HepG2 (cell line): Measurements from ENCODE around the gene SLC25A44. TPM values are rescaled to one million over a fixed set of nuclear protein-coding genes. Genes with fewer than 3 reads are reported as not detected.

Experiments
- ATAC-seq: fragments of 200-7000 bp; cut with Tn5 transposase; 3 replicates; pipeline ENCODE4 v1.9.1; 2020; ENCODE audit warnings: mild to moderate bottlenecking, moderate library complexity
- BruUV-seq: library from RNA; stranded (reverse); fragments of 400-500 nt; replicated peaks from 2 replicates; lab custom pipeline; 2021; lab: Mats Ljungman, UMichigan
- CTCF ChIA-PET: fragments of 300-600 bp; formaldehyde crosslinking; extraction: SDS; loops from one replicate; lab custom pipeline; 2021; ENCODE audit warnings: low total read pairs, inconsistent platforms, low intra/inter-chr PET ratio; lab: Yijun Ruan, JAX
- POLR2A ChIA-PET: fragments of 350-600 bp; sonication (Branson Sonifier 250); formaldehyde crosslinking; loops from one replicate; lab custom pipeline; 2020; ENCODE audit warnings: antibody characterized with exemption, inconsistent platforms; lab: Yijun Ruan, JAX
- DNase-seq: peaks from one replicate; pipeline ENCODE4 v3.0.0-alpha.2; 2015; ENCODE audit warnings: low spot score
- FAIRE-seq: peaks from 3 replicates; lab custom pipeline; 2011; peaks lifted over from hg19 to GRCh38; lab: Jason Lieb, UNC
- H2AFZ ChIP-seq: one replicate; pipeline ENCODE4 v1.6.1; 2011; ENCODE audit warnings: low read length, inconsistent platforms
- H3K27ac ChIP-seq: fragments of 300-600 bp; 3 replicates; pipeline ENCODE4 v1.8.0; 2011; ENCODE audit warnings: mixed run types, mild to moderate bottlenecking, mixed read lengths, low read length, inconsistent platforms; ENCODE audit not compliant: insufficient read depth; ENCODE audit errors: extremely low read length
- H3K27me3 ChIP-seq, 2 experiments: fragments of 200-600 bp in 1 of 2; 2 replicates in 1 of 2; 3 replicates in 1 of 2; pipeline versions ENCODE4 v1.6.0 to v1.8.0; 2011; ENCODE audit warnings: low read length in 2 of 2, mild to moderate bottlenecking in 2 of 2, moderate library complexity in 2 of 2, inconsistent platforms in 1 of 2; ENCODE audit not compliant: insufficient read depth in 2 of 2, control insufficient read depth in 1 of 2
- H3K36me3 ChIP-seq, 2 experiments: fragments of 200-600 bp in 1 of 2; replicated peaks in 1 of 2; 2 replicates in 1 of 2; 3 replicates in 1 of 2; pipeline versions ENCODE4 v1.5.1 to v1.8.0; 2011; ENCODE audit warnings: low read length in 2 of 2, inconsistent platforms in 1 of 2; ENCODE audit not compliant: insufficient read depth in 2 of 2, control insufficient read depth in 1 of 2
- H3K4me1 ChIP-seq: 2 replicates; pipeline ENCODE4 v1.5.1; 2012; ENCODE audit warnings: low read length, inconsistent platforms; ENCODE audit not compliant: insufficient read depth
- H3K4me2 ChIP-seq: 2 replicates; pipeline ENCODE4 v1.6.0; 2011; ENCODE audit warnings: low read depth, low read length, inconsistent platforms
- H3K4me3 ChIP-seq, 3 experiments: fragments of 200-600 bp in 1 of 3; sonication (generic), shearing (Covaris generic) in 1 of 3; replicated peaks in 1 of 3; 2 replicates each; pipeline ENCODE4 v1.5.1; 2011 to 2016; ENCODE audit warnings: low read length in 3 of 3, inconsistent platforms in 2 of 3, low read depth in 2 of 3, mild to moderate bottlenecking in 2 of 3, control low read depth in 1 of 3, mixed read lengths in 1 of 3; ENCODE audit not compliant: insufficient read depth in 1 of 3
- H3K79me2 ChIP-seq: one replicate; pipeline ENCODE4 v1.6.1; 2011; ENCODE audit warnings: low read length, inconsistent platforms; ENCODE audit not compliant: insufficient read depth
- H3K9ac ChIP-seq: 2 replicates; pipeline ENCODE4 v1.6.0; 2011; ENCODE audit warnings: mild to moderate bottlenecking, low read depth, low read length, inconsistent platforms; ENCODE audit not compliant: insufficient read depth
- H3K9me3 ChIP-seq: 2 replicates; pipeline ENCODE4 v1.5.1; 2012; ENCODE audit warnings: mild to moderate bottlenecking, low read length
- H4K20me1 ChIP-seq: 2 replicates; pipeline ENCODE4 v1.6.0; 2011; ENCODE audit warnings: inconsistent platforms, mild to moderate bottlenecking, low read length, moderate library complexity; ENCODE audit not compliant: insufficient read depth
- RARA ChIP-seq: IDR thresholded peaks from 2 replicates; pipeline ENCODE4 v1.6.1; 2016; ENCODE audit warnings: missing genetic modification reagents, missing compliant biosample characterization
- SMAD1 ChIP-seq: sonication (generic); formaldehyde crosslinking; IDR thresholded peaks from 2 replicates; pipeline ENCODE4 v1.4.0; 2020; ENCODE audit warnings: missing genetic modification reagents, low read depth, mild to moderate bottlenecking, borderline replicate concordance
- ZNF331 ChIP-seq: sonication (generic); formaldehyde crosslinking; IDR thresholded peaks from 2 replicates; pipeline ENCODE4 v1.4.0; 2020; ENCODE audit warnings: missing genetic modification reagents
- ZNF430 ChIP-seq: sonication (generic); formaldehyde crosslinking; IDR thresholded peaks from 2 replicates; pipeline ENCODE4 v1.9.0; 2021; ENCODE audit warnings: mild to moderate bottlenecking, missing genetic modification reagents
- WGBS: methylation state at CpG from one replicate; pipeline ENCODE4 v1.1.6; 2017; ENCODE audit warnings: low lambda C conversion rate; 5-methylcytosine and 5-hydroxymethylcytosine counted together
- in situ Hi-C: cut with HindIII; loops from 2 replicates; pipeline ENCODE4 v1.10.0; 2017; ENCODE audit warnings: low pct_unique_long_range_greater_than_20kb; ENCODE audit not compliant: extremely low pct_ligation_motif_present
- intact Hi-C: fragments of 100-400 bp; cut with micrococcal nuclease; formaldehyde crosslinking; loops from one replicate; pipeline ENCODE4 v1.10.0; 2022; ENCODE audit not compliant: unreplicated experiment
- polyA plus RNA-seq, 8 experiments: library from polyadenylated mRNA; depleted of rRNA in 3 of 8; stranded (reverse) in 7 of 8; unstranded in 1 of 8; fragments of >200 nt; fragmentation: Illumina TruSeq in 4 of 8; extraction: Trizol in 4 of 8; gene quantifications; 2 replicates each; pipeline versions ENCODE4 v1.2.1 to v1.2.3, GENCODE V29; 2011 to 2016; ENCODE audit warnings: low read depth in 4 of 8, missing spikeins in 1 of 8, mixed read lengths in 1 of 8; ENCODE audit not compliant: insufficient read depth in 1 of 8
- total RNA-seq, 5 experiments: library from RNA; depleted of rRNA; stranded (reverse); fragments of >200 nt; fragmentation: Illumina TruSeq; extraction: Trizol; gene quantifications; 2 replicates each; pipeline ENCODE4 v1.2.3, GENCODE V29; 2016; ENCODE audit warnings: low read depth in 1 of 5
- TF ChIP-seq, protein P1 (sequence below): sonication (generic); formaldehyde crosslinking; IDR thresholded peaks from 2 replicates; pipeline ENCODE4 v1.4.0; 2020; ENCODE audit warnings: missing genetic modification reagents

Gene SLC25A44
- total and polyA plus RNA-seq, 2 of the 13 experiments (the other 11 are each of a cell fraction or from before 2014, with no cell fraction given), result 10.7 to 13.4 TPM

DNA sequence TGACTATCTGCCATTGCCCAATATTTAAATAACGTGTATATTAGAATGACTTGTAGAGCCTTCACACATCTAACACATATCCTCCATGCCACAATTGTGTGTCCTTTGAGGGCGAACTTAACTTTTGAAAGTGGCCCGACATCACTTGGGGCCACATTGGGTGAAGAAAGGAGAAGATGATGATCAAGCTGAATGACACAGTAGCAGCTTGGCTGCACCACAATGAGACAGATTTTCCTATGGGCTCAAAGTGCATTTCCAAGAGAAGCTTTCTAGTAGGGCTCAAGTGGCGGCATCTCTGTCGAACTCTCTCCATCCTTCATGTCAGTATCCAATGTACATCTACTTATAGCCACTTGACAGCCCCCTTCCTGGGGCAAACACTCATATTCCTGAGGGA lies 44.3 kb downstream of the SLC25A44 start (continued):
- TF ChIP-seq, protein P1, sequence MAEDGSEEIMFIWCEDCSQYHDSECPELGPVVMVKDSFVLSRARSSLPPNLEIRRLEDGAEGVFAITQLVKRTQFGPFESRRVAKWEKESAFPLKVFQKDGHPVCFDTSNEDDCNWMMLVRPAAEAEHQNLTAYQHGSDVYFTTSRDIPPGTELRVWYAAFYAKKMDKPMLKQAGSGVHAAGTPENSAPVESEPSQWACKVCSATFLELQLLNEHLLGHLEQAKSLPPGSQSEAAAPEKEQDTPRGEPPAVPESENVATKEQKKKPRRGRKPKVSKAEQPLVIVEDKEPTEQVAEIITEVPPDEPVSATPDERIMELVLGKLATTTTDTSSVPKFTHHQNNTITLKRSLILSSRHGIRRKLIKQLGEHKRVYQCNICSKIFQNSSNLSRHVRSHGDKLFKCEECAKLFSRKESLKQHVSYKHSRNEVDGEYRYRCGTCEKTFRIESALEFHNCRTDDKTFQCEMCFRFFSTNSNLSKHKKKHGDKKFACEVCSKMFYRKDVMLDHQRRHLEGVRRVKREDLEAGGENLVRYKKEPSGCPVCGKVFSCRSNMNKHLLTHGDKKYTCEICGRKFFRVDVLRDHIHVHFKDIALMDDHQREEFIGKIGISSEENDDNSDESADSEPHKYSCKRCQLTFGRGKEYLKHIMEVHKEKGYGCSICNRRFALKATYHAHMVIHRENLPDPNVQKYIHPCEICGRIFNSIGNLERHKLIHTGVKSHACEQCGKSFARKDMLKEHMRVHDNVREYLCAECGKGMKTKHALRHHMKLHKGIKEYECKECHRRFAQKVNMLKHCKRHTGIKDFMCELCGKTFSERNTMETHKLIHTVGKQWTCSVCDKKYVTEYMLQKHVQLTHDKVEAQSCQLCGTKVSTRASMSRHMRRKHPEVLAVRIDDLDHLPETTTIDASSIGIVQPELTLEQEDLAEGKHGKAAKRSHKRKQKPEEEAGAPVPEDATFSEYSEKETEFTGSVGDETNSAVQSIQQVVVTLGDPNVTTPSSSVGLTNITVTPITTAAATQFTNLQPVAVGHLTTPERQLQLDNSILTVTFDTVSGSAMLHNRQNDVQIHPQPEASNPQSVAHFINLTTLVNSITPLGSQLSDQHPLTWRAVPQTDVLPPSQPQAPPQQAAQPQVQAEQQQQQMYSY (CRISPR knock-in tag), result no peak
- TF ChIP-seq ZNF331 (CRISPR knock-in tag) (no peak), RARA (CRISPR knock-in tag) (no peak), ZNF430 (CRISPR knock-in tag) (no peak)

DNA sequence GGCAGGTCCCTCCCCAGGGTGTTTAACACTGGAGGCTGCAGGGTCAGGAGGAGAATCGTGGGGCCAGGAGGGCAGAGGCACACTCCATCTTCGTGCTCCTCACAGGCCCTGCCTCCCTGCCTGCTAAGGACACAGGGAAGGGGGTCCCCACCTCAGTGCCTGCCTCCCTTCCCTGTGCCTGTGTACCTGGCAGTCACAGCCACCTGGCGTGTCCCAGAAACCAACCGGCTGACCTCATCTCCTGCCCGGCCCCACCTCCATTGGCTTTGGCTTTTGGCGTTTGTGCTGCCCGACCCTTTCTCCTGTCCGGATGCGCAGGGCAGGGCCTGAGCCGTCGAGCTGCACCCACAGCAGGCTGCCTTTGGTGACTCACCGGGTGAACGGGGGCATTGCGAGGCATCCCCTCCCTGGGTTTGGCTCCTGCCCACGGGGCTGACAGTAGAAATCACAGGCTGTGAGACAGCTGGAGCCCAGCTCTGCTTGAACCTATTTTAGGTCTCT lies 47.5 kb downstream of the SLC25A44 start:
- no peak overlapping the region for H3K27ac ChIP-seq
- WGBS, result 89% methylated on average over 4 of the region's 15 CpGs

More for the DNA sequence above, 47.5 kb downstream of the SLC25A44 start:
- DNase-seq (no peak), FAIRE-seq (no peak), ATAC-seq (no peak)
- peaks cover 12 to 28% of the 10 kb centered on the region in 2 experiments for H3K36me3 ChIP-seq
- no TSS peak for BruUV-seq
- H3K9me3 ChIP-seq, result no peaks in the 10 kb centered on the region
- intact Hi-C loops (no loop called here), in situ Hi-C loops (no loop called here)
- TF ChIP-seq SMAD1, result no peak
- POLR2A ChIA-PET, result no interaction called here
- H3K27me3 ChIP-seq, result no peaks in the 10 kb centered on the region
- H3K4me3 ChIP-seq, result no peak overlapping the region
- H3K79me2 ChIP-seq, result no peaks in the 10 kb centered on the region
- H4K20me1 ChIP-seq, result no peaks in the 10 kb centered on the region
- no peak overlapping the region for H3K4me2 ChIP-seq
- H3K9ac ChIP-seq, result no peak overlapping the region
- H3K4me1 ChIP-seq, result peaks cover 14% of the 10 kb centered on the region
- no peak overlapping the region for H2AFZ ChIP-seq
- CTCF ChIA-PET, result no interaction called here
